Neural cell (in vitro differentiated cells): ENCODE measurements around the gene PDLIM3.

Experiments
- CTCF ChIP-seq: fragments of 450-650 bp; IDR thresholded peaks from 2 replicates; pipeline ENCODE4 v1.5.1; 2014; ENCODE audit warnings: antibody characterized with exemption, mild to moderate bottlenecking, moderate library complexity; ENCODE audit not compliant: poor library complexity, severe bottlenecking
- TAF1 ChIP-seq: IDR thresholded peaks from 2 replicates; pipeline ENCODE4 v1.6.1; 2012; ENCODE audit warnings: low read depth

- TF ChIP-seq CTCF (no peak), TAF1 (no peak)
Measured at GRCh38 chr4:185514182-185514697, 21.1 kb downstream of the PDLIM3 start.
